Tibial nerve (tissue), 4 donors: Measurements from ENCODE around the gene AGAP3. TPM values are rescaled to one million over a fixed set of nuclear protein-coding genes. Genes with fewer than 3 reads are reported as not detected.

Experiments
- DNase-seq, 2 donors: peaks; one replicate each; pipeline ENCODE4 v3.0.0-alpha.2; 2019; ENCODE audit warnings: low spot score in 2 of 2
- H3K27ac ChIP-seq, 4 donors: fragments of 200-600 bp; sonication (generic) in 3 of 4; one replicate each; pipeline ENCODE4 v1.5.1; 2017 to 2019; ENCODE audit warnings: mild to moderate bottlenecking in 1 of 4
- H3K27me3 ChIP-seq, 2 donors: fragments of 200-600 bp; sonication (generic) in 1 of 2; one replicate each; pipeline versions ENCODE4 v1.5.1 to v1.6.0; 2017 to 2019
- H3K36me3 ChIP-seq, 3 donors: fragments of 200-600 bp; sonication (generic); one replicate each; pipeline ENCODE4 v1.5.1; 2018 to 2019
- H3K4me1 ChIP-seq, 4 donors: fragments of 200-600 bp; sonication (generic) in 3 of 4; one replicate each; pipeline ENCODE4 v1.5.1; 2017 to 2019
- H3K4me3 ChIP-seq, 4 donors: fragments of 200-600 bp; sonication (generic) in 3 of 4; one replicate each; pipeline ENCODE4 v1.5.1; 2017 to 2019; ENCODE audit warnings: mild to moderate bottlenecking in 1 of 4, moderate library complexity in 1 of 4
- H3K9me3 ChIP-seq, 4 donors: fragments of 200-600 bp; sonication (generic) in 3 of 4; one replicate each; pipeline ENCODE4 v1.5.1; 2017 to 2019
- CTCF ChIP-seq, 5 experiments: fragments of 200-600 bp in 3 of 5; fragments of 450-650 bp in 2 of 5; sonication (generic) in 3 of 5; IDR thresholded peaks; one replicate each; pipeline ENCODE4 v1.5.1; 2016 to 2019; ENCODE audit warnings: antibody characterized with exemption in 5 of 5, mild to moderate bottlenecking in 3 of 5, moderate library complexity in 2 of 5
- EP300 ChIP-seq, 2 donors: sonication (generic); formaldehyde crosslinking; IDR thresholded peaks; one replicate each; pipeline ENCODE4 v1.6.1; 2017; ENCODE audit warnings: antibody characterized with exemption in 2 of 2, mild to moderate bottlenecking in 1 of 2
- POLR2A ChIP-seq, 2 donors: fragments of 450-650 bp; IDR thresholded peaks; one replicate each; pipeline ENCODE4 v1.6.1; 2017; ENCODE audit warnings: antibody characterized with exemption in 2 of 2, mild to moderate bottlenecking in 2 of 2, moderate library complexity in 2 of 2
- WGBS, 2 donors: methylation state at CpG; one replicate each; pipeline ENCODE4 v1.1.5; 2018; 5-methylcytosine and 5-hydroxymethylcytosine counted together
- total RNA-seq, 4 donors: library from RNA; depleted of rRNA; stranded (reverse); fragments of >200 nt; gene quantifications; one replicate each; pipeline ENCODE4 v1.1.0, GENCODE V29; 2016

The AGAP3 gene
- total RNA-seq, 4 donors from 2014 or later = 40.0 to 114 (median 87.2) TPM

GRCh38 chr7:151157645-151158329, 71.5 kb downstream of the AGAP3 start:
- TF ChIP-seq POLR2A (IDR thresholded peaks at IDR 0.05) (no peak), CTCF (IDR thresholded peaks at IDR 0.05) (no peak), EP300 (IDR thresholded peaks at IDR 0.05) (no peak)
- Histone ChIP-seq H3K27ac (no peak overlapping the region), H3K9me3 (no peaks in the 10 kb centered on the region), H3K4me1 (no peaks in the 10 kb centered on the region), H3K27me3 (peaks cover 0 to 49% of the 10 kb centered on the region in 2 donors), H3K4me3 (no peak overlapping the region), H3K36me3 (no peaks in the 10 kb centered on the region)
- no peak for DNase-seq
- 74 to 80% methylated on average over 7 of the region's 7 CpGs for WGBS, 2 donors

GRCh38 chr7:151161757-151162156, 75.5 kb downstream of the AGAP3 start:
- Histone ChIP-seq H3K36me3 (no peaks in the 10 kb centered on the region), H3K9me3 (no peaks in the 10 kb centered on the region), H3K4me1 (peaks cover 0 to 3% (median 3%) of the 10 kb centered on the region in 4 donors), H3K27me3 (peaks cover under 1 to 52% of the 10 kb centered on the region in 2 donors), H3K4me3 (no peak overlapping the region), H3K27ac (no peak overlapping the region)
- DNase-seq = no peak
- TF ChIP-seq POLR2A (IDR thresholded peaks at IDR 0.05) = no peak
- no peak for TF ChIP-seq EP300 (IDR thresholded peaks at IDR 0.05)
- TF ChIP-seq CTCF (IDR thresholded peaks at IDR 0.05) = no peak
- 78 to 91% methylated on average over 1 of the region's 1 CpG for WGBS, 2 donors

GRCh38 chr7:151166629-151167196, 80.4 kb downstream of the AGAP3 start:
- Histone ChIP-seq H3K27ac (no peak overlapping the region), H3K4me3 (peak overlapping the region; percentile 22 to 54 (median 30)), H3K36me3 (no peaks in the 10 kb centered on the region), H3K9me3 (no peaks in the 10 kb centered on the region), H3K4me1 (peaks cover 0 to 21% (median 12%) of the 10 kb centered on the region in 4 donors), H3K27me3 (peaks cover 2 to 82% of the 10 kb centered on the region in 2 donors)
- TF ChIP-seq POLR2A (IDR thresholded peaks at IDR 0.05) (no peak), EP300 (IDR thresholded peaks at IDR 0.05) (no peak), CTCF (IDR thresholded peaks at IDR 0.05) (no peak)
- DNase-seq = no peak
- WGBS, 2 donors = 15 to 33% methylated on average over 11 to 30 of the region's 31 CpGs

- WGBS, 2 donors = 1 to 2% methylated on average over 18 to 31 of the region's 101 CpGs
- H3K4me3 ChIP-seq = peak within 1 kb of the TSS; percentile 22 to 54 (median 32)
- H3K4me1 ChIP-seq = peaks cover 0 to 21% (median 12%) of the 10 kb centered on the region in 4 donors
- peaks cover 2 to 83% of the 10 kb centered on the region in 2 donors for H3K27me3 ChIP-seq
- H3K36me3 ChIP-seq = no peaks in the 10 kb centered on the region
- H3K9me3 ChIP-seq = no peaks in the 10 kb centered on the region
- DNase-seq = no peak
- no peak within 1 kb of the TSS for H3K27ac ChIP-seq
- no peak for TF ChIP-seq POLR2A (IDR thresholded peaks at IDR 0.05)
- peak in 1 of 5 experiments; percentile 10 for TF ChIP-seq CTCF (IDR thresholded peaks at IDR 0.05)
These were observed 81.1 kb downstream of the AGAP3 start, which contains the start of gene GBX1 for GRCh38 chr7:151167197-151167961. TSS of gene GBX1 (minus strand) at chr7:151167694. CDS start at chr7:151167548, 146 bp downstream.
